ENCODE measurements around the gene GIPC2. TPM values are rescaled to one million over a fixed set of nuclear protein-coding genes. Genes with fewer than 3 reads are reported as not detected.

Gene GIPC2
- total RNA-seq, 2 experiments from 2014 or later, result 0.18 to 0.41 TPM

- ChIA-PET POLR2A (interaction anchor here (0.9 to 5.2 kb wide), 3 partner anchors 12 to 67 kb away, joined by 3 to 34 read pairs (median 9); partner anchors contain the start of genes DNAJB4 and FUBP1), CTCF (interaction anchor here (1.0 to 2.6 kb wide), 2 partner anchors 22 to 69 kb away, joined by 3 to 11 read pairs; no protein-coding TSS in a partner anchor)
- TF ChIP-seq CTCF (IDR thresholded peaks at IDR 0.05), result no peak
- no peak for ATAC-seq
- Mint-ChIP-seq H3K4me1 (ENCODE audit: low read depth) (peaks cover 42% of the 10 kb centered on the region), H3K9me3 (no peaks in the 10 kb centered on the region), H3K36me3 (ENCODE audit: low read depth) (no peaks in the 10 kb centered on the region), H3K27me3 (peaks cover 40% of the 10 kb centered on the region), H3K27ac (no peak overlapping the region), H3K4me3 (peak overlapping the region; percentile 76)
- no peak for DNase-seq
- intact Hi-C loops (cut with micrococcal nuclease), result loop anchor here (5.0 kb wide), 1 partner anchor 67 kb away; no protein-coding TSS in a partner anchor
These were observed 222 bp upstream of the GIPC2 start for GRCh38 chr1:78045563-78045925.

GRCh38 chr1:78047106-78047505 lies 1.3 kb downstream of the GIPC2 start:
- no peak for ATAC-seq
- Mint-ChIP-seq H3K9me3 (no peaks in the 10 kb centered on the region), H3K4me3 (no peak overlapping the region), H3K27me3 (peaks cover 42% of the 10 kb centered on the region), H3K27ac (no peak overlapping the region), H3K36me3 (ENCODE audit: low read depth) (no peaks in the 10 kb centered on the region), H3K4me1 (ENCODE audit: low read depth) (peaks cover 37% of the 10 kb centered on the region)
- ChIA-PET POLR2A (interaction anchor here (1.0 to 5.2 kb wide), 2 partner anchors 42 to 62 kb away, joined by 3 to 34 read pairs; partner anchors contain the start of gene DNAJB4), CTCF (interaction anchor here (0.7 to 1.4 kb wide), 4 partner anchors 11 to 67 kb away, joined by 3 to 5 read pairs (median 3); partner anchors contain the start of gene DNAJB4)
- TF ChIP-seq CTCF (IDR thresholded peaks at IDR 0.05), result no peak
- DNase-seq, result no peak
- intact Hi-C loops (cut with micrococcal nuclease), result loop anchor here (5.0 kb wide), 1 partner anchor 65 kb away; no protein-coding TSS in a partner anchor

- Mint-ChIP-seq H3K4me3 (no peak overlapping the region), H3K36me3 (ENCODE audit: low read depth) (no peaks in the 10 kb centered on the region), H3K27me3 (peaks cover 42% of the 10 kb centered on the region), H3K4me1 (ENCODE audit: low read depth) (peaks cover 37% of the 10 kb centered on the region), H3K9me3 (no peaks in the 10 kb centered on the region), H3K27ac (no peak overlapping the region)
- no peak for TF ChIP-seq CTCF (IDR thresholded peaks at IDR 0.05)
- intact Hi-C loops (cut with micrococcal nuclease), result loop anchor here (5.0 kb wide), 1 partner anchor 65 kb away; no protein-coding TSS in a partner anchor
- CTCF ChIA-PET, result interaction anchor here (0.7 to 1.4 kb wide), 4 partner anchors 10 to 67 kb away, joined by 3 to 5 read pairs (median 3); partner anchors contain the start of gene DNAJB4
- DNase-seq (no peak), ATAC-seq (no peak)
- POLR2A ChIA-PET, result interaction anchor here (0.8 to 5.2 kb wide), 4 partner anchors 12 to 70 kb away, joined by 3 to 34 read pairs (median 4); partner anchors contain the start of gene DNAJB4
These were observed 1.9 kb downstream of the GIPC2 start for GRCh38 chr1:78047631-78048030.

- H3K27me3 Mint-ChIP-seq, result peaks cover 39% of the 10 kb centered on the region
- ATAC-seq (peak; percentile 46), DNase-seq (no peak)
- H3K36me3 Mint-ChIP-seq (ENCODE audit: low read depth), result no peaks in the 10 kb centered on the region
- intact Hi-C loops (cut with micrococcal nuclease), result loop anchor here (5.0 kb wide), 1 partner anchor 64 kb away; no protein-coding TSS in a partner anchor
- ChIA-PET POLR2A (interaction anchor here (0.6 to 1.4 kb wide), 3 partner anchors 11 to 70 kb away, joined by 3 to 4 read pairs (median 3); no protein-coding TSS in a partner anchor), CTCF (interaction anchor here (0.7 to 1.4 kb wide), 3 partner anchors 8 to 66 kb away, joined by 3 read pairs; no protein-coding TSS in a partner anchor)
- H3K4me1 Mint-ChIP-seq (ENCODE audit: low read depth), result peaks cover 37% of the 10 kb centered on the region
- H3K4me3 Mint-ChIP-seq, result no peak overlapping the region
- TF ChIP-seq CTCF (IDR thresholded peaks at IDR 0.05), result no peak
- H3K27ac Mint-ChIP-seq, result no peak overlapping the region
- H3K9me3 Mint-ChIP-seq, result no peaks in the 10 kb centered on the region
These were observed 2.7 kb downstream of the GIPC2 start for GRCh38 chr1:78048446-78048845.

- no peaks in the 10 kb centered on the region for H3K9me3 Mint-ChIP-seq
- intact Hi-C loops (cut with micrococcal nuclease), result loop anchor here (5.0 kb wide), 1 partner anchor 63 kb away; no protein-coding TSS in a partner anchor
- H3K36me3 Mint-ChIP-seq (ENCODE audit: low read depth), result no peaks in the 10 kb centered on the region
- H3K4me1 Mint-ChIP-seq (ENCODE audit: low read depth), result peaks cover 37% of the 10 kb centered on the region
- no peak for TF ChIP-seq CTCF (IDR thresholded peaks at IDR 0.05)
- peaks cover 40% of the 10 kb centered on the region for H3K27me3 Mint-ChIP-seq
- ATAC-seq (no peak), DNase-seq (no peak)
- ChIA-PET POLR2A (interaction anchor here (0.7 to 1.3 kb wide), 2 partner anchors 47 to 49 kb away, joined by 3 to 4 read pairs; no protein-coding TSS in a partner anchor), CTCF (interaction anchor here (1.3 kb wide), 1 partner anchor 9 kb away, joined by 3 read pairs; no protein-coding TSS in a partner anchor)
- no peak overlapping the region for H3K4me3 Mint-ChIP-seq
- H3K27ac Mint-ChIP-seq, result no peak overlapping the region
These were observed 3.6 kb downstream of the GIPC2 start for GRCh38 chr1:78049396-78049795.
